ENCODE results near the gene RASGRP4.

DNA sequence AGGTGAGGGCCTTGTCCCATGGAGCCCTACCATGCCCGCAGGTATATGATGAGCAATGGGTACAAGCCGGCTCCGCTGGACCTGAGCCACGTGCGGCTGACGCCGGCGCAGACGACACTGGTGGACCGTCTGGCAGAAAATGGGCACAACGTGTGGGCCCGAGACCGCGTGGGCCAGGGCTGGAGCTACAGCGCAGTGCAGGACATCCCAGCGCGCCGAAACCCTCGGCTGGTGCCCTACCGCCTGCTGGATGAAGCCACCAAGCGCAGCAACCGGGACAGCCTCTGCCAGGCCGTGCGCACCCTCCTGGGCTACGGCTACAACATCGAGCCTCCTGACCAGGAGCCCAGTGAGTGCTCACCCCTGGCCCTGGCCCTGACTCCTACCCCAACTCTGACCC is 40.0 kb upstream of the RASGRP4 start:
- TF ChIP-seq GATA2 (IDR thresholded peaks at IDR 0.05; ENCODE audit: low read depth, low read length) (no peak), GATA3 (IDR thresholded peaks at IDR 0.05; ENCODE audit: low read depth, low read length) (no peak)
